D341Med (cell line): Measurements from ENCODE around the gene ADAMTS5.

ENCODE experiments used
- DNase-seq: peaks from one replicate; pipeline ENCODE4 v3.0.0; 2012; ENCODE audit warnings: low spot score

The ADAMTS5 gene

DNA sequence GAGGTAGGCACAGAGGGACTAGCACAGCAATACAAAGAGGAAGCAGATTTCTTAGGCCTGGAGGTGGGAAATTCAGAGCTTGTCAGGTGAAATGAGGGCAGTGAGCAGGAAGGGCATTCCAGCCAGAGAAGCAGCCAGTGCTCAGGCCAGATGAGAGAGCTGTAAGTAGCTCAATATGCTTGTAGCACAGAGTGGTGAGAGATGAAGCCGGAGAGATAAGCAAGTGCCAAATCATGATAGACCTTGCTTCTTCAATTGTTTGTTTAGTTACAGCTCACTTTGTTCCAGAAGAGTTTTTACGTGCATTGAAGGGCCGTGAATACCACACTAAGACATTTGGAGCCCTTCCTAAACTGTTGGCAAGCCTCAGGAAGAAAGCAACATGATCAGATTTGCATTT lies 79.6 kb downstream of the ADAMTS5 start:
- no peak for DNase-seq

DNA sequence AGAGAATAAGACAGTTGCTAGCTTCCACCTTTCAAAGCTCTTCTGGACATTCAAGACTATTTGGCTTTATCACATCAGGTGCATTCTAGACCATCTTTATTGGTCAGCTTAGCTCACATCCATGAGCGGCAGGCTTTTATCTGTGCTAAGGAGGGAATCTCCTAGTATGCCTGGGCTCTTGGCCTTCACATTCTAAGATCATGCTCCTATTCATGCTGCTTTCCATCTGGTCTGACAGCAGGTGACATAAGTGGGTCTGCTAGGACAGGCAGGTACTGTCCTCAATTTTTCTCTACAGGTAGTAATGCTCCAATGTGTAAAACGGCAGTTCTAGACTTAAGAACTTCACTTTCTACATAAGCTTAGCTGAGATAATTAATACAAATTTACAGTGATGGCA lies 82.5 kb downstream of the ADAMTS5 start:
- DNase-seq = no peak

DNA sequence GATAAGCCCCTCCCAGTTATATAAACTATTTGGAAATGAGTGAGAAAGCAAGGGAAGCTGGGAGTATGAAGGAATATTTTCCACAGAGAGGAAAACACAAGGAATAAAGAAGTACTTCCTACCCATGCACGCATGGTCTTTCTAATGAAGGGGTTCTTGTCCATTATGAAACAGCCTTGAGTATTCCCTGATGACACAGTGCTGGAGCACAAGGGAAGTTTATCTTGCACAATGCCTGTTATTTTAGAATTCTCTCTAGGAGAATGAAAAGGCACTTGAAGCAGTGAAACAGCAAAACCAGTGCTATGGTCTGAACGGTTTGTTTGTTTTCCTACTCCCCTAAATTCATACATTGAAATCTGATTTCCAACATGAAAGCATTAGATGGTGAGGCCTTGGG lies 83.1 kb downstream of the ADAMTS5 start:
- no peak for DNase-seq

DNA sequence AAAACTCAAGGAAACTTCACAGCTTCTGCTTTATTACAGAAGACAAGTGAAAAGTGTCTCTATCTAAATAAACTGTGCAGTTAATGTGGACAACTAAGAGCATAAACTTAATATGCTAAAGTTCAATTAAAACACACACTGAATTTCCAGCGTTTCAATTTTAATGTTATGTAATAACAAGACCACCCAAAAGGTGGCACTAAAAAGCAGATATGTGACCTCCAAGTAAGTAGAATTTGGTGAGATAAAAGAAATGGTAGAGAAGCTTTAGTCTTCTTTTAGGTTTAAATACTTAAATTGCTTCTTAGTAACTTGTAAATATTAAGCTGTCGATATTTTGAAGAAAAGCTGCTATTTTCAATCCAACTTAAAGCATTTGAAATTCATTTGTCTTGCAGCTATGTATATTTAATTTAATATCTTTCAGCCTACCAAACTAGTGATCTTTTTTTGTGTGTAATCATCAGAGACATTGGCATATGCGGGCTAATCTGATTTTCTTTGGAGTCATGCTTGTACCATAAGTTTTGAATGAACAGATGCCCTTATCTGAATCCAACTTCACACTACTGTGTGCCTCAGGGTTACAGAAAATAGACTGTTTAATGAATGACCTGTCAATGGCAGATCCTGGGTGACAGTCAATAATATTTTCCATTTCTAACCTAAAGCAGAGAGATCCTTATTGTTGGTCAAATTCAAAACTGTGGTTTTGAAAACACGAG lies 85.2 kb downstream of the ADAMTS5 start:
- DNase-seq = peak; percentile 20

DNA sequence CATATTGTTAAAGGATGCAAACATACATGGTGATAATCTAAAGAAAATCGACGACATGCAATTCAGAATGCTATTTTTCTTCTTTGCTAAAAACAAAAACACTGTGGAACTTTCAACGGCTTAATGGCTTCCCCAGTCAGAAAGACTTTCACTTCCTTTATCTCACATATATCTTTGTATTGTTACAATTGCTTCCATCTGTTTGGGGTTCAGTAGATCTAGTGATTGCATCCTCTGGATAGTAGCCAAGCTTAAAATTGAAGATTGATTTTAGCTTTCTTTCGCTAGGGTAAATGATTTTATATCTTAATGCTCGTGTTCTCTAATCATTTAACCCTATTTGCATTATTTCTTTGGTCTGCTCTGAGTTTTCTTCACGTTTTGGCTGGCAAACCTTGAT lies 89.9 kb downstream of the ADAMTS5 start:
- DNase-seq = no peak

DNA sequence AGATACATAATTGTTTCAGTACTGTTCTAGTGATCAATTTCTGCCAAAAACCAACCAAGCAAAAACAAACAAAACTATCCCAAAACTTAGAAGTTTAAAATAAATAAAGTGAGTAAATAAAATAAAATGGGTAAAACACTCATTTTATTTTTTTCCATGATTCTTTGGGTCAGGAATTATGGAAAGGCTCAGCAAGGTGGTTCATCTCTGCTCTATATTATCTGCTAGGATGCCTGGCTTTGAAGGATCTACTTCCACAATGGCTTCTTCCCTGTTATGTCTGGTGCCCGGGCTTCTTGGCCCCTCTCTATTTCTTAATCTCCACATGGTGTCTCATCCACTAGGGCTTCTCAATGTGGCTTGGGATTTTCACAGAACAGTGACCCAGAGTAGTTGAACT lies 92.5 kb downstream of the ADAMTS5 start:
- no peak for DNase-seq
